Mammary epithelial cell (primary cell): ENCODE results near the gene CLTCL1.

ENCODE experiments used
- CTCF ChIP-seq, 2 donors: IDR thresholded peaks in 1 of 2; conservative IDR thresholded peaks in 1 of 2; 2 replicates each; pipeline ENCODE4 v1.5.1; 2011 to 2012; ENCODE audit warnings: inconsistent platforms in 2 of 2, low read length in 2 of 2, mild to moderate bottlenecking in 2 of 2, control low read depth in 1 of 2, low read depth in 1 of 2; ENCODE audit not compliant: insufficient read depth in 1 of 2; ENCODE audit errors: extremely low read depth in 1 of 2
- EZH2 ChIP-seq: IDR thresholded peaks from 2 replicates; pipeline ENCODE4 v1.6.1; 2012; ENCODE audit warnings: low read length, inconsistent platforms, borderline replicate concordance

- no peak for TF ChIP-seq CTCF (conservative IDR thresholded peaks at IDR 0.05 in 1 of 2, IDR thresholded peaks at IDR 0.05 in 1 of 2; ENCODE audit: extremely low read depth in 1 of 2, insufficient read depth in 1 of 2, low read depth in 1 of 2, low read length in 2 of 2)
- no peak for TF ChIP-seq EZH2
Measured at GRCh38 chr22:19292458-19293230, 1.1 kb upstream of the CLTCL1 start.
